GM12873 (cell line): ENCODE results near the gene ERCC8.

Experiments used
- TF ChIP-seq, protein P1 (sequence below): IDR thresholded peaks from 2 replicates; pipeline ENCODE4 v1.5.1; 2012; ENCODE audit warnings: low read depth, mild to moderate bottlenecking, moderate library complexity, low read length, control low read depth; ENCODE audit not compliant: insufficient read depth; ENCODE audit errors: missing control alignments

ERCC8 gene

GRCh38 chr5:60886158-60886557 lies 58.7 kb downstream of the ERCC8 start:
- TF ChIP-seq, protein P1, sequence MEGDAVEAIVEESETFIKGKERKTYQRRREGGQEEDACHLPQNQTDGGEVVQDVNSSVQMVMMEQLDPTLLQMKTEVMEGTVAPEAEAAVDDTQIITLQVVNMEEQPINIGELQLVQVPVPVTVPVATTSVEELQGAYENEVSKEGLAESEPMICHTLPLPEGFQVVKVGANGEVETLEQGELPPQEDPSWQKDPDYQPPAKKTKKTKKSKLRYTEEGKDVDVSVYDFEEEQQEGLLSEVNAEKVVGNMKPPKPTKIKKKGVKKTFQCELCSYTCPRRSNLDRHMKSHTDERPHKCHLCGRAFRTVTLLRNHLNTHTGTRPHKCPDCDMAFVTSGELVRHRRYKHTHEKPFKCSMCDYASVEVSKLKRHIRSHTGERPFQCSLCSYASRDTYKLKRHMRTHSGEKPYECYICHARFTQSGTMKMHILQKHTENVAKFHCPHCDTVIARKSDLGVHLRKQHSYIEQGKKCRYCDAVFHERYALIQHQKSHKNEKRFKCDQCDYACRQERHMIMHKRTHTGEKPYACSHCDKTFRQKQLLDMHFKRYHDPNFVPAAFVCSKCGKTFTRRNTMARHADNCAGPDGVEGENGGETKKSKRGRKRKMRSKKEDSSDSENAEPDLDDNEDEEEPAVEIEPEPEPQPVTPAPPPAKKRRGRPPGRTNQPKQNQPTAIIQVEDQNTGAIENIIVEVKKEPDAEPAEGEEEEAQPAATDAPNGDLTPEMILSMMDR: no peak

- TF ChIP-seq, protein P1: peak; percentile 42
Measured at GRCh38 chr5:60883229-60883628, 61.6 kb downstream of the ERCC8 start.

DNA sequence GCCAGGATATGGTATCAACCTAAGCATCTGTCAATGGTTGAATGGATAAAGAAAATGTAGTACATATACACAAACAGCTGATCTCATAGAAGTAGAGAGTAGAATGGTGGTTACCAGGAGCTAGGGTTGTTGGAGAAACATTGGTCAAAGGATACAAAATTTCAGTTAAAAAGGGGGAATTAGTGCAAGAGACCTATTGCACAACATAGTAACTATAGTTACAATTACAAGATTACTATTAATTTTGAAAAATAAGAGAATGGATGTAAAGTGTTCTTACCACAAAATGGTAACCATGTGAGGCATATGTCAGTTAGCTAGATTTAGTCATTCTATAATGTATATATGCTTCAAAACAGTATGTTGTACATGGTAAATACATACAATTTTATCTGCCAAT lies 72.0 kb downstream of the ERCC8 start:
- TF ChIP-seq, protein P1: no peak

DNA sequence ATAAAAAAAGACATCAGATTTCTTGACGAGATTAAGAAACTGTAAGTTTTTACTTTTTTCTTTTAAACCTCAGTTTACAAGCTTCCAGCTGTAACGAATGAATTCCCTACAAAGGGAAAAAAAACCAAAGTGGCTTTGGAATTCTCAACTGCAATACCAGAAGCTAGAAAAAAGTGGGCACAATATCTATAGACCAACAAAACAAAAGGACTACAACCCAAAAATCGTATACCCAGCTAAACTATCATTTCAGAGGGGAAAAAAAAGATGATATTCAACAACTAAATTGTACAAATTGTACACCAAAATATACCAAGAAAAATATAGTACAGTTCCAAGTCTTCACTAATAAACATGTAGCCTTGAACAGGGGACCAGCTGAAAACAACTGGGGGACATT lies 74.0 kb downstream of the ERCC8 start:
- TF ChIP-seq, protein P1: no peak

- TF ChIP-seq, protein P1: no peak
Measured at GRCh38 chr5:60856066-60856465, 88.8 kb downstream of the ERCC8 start.

DNA sequence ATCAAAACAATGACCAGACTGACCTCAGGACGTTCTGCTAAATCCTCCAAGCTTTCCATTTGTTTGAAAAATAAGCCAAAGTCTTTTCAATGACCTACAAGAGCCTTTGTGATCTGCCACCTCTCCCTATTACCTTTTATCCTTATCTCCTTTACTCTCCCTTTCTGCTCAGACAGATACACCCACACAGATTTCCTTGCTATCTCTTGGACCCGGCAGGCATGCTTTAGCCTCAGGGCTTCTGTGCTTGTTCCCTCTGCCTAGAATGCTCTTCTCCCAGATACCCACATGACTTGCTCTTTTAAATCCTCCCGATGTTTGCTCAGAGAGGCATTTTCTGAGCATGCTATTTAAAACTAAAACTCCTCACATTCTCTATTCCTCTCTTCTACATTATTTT lies 91.9 kb downstream of the ERCC8 start:
- TF ChIP-seq, protein P1: no peak

- TF ChIP-seq, protein P1: no peak
Measured at GRCh38 chr5:60852317-60852716, 92.6 kb downstream of the ERCC8 start.

DNA sequence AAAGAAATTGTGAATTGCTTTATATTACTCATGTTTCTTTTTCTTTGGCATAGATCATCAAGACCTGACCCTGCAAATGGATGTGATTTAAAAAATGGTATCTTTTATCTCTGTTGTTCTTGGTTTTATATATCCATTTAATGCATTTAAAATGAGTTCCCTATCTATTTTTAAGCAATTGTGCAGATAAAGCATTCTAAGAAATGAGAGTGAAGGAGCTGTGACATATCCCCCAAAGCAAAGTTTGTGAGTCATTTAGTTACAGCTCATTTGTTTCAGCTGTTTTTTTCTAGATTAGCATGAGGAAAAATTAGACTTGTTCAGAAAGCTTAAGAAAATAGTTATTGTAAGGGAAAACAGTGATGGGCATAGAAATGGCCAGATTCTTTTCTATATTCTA lies 93.2 kb downstream of the ERCC8 start:
- TF ChIP-seq, protein P1: no peak
